Heart left ventricle (tissue), 13 donors: ENCODE results near the gene LAMB1.

Experiments
- CTCF ChIP-seq, 12 donors: fragments of 200-600 bp; sonication (generic) in 4 of 12; IDR thresholded peaks; one replicate each; pipeline versions ENCODE4 v1.5.0 to v1.8.0; 2018 to 2022; ENCODE audit warnings: antibody characterized with exemption in 12 of 12, mild to moderate bottlenecking in 5 of 12
- POLR2A ChIP-seq, 2 donors: fragments of 450-650 bp; IDR thresholded peaks; one replicate each; pipeline ENCODE4 v1.6.1; 2017; ENCODE audit warnings: antibody characterized with exemption in 2 of 2, mild to moderate bottlenecking in 2 of 2, moderate library complexity in 2 of 2
- donor health status: ischemic (EF 13 %, LVEDD 7.1; RV severe dilation, severe dysfunction).
- donor health status: DM: no; HTN: yes; CAD: no.
- donor health status: DM: no; HTN: no; CAD: no.
- donor health status: ischemic (EF 25% LVEDD 6.9; RV normal size, moderate dysfunction).
- donor health status: ischemic (EF 25% LVEDD 5.7; RV mildly dilated, moderate dysfunction).
- donor health status: ischemic (EF 35%, LVEDD 5.7; RV mildly dilated, moderate dysfunction).
- donor health status: nonischemic (EF 11% LVEDD 7.7; RV severe dilation, severe dysfunction).
- donor health status: DM: yes; HTN: yes; CAD: no.
- donor health status: PGD.
- donor health status: ischemic (EF 29% LVEDD 5.4; RV normal size, mild dysfunction).
- donor health status: nonischemic (EF 23%, LVEDD 6.1; RV moderate dilation, normal function).

GRCh38 chr7:107943018-107943417 is 59.9 kb downstream of the LAMB1 start:
- TF ChIP-seq CTCF (IDR thresholded peaks at IDR 0.05) = no peak
- no peak for TF ChIP-seq POLR2A (IDR thresholded peaks at IDR 0.05)
